ENCODE data around the gene GPR52.
"Not testable (repeated sequence)": the region's sequence is repeated elsewhere in the genome, so short reads cannot be mapped to it uniquely, and the experiment has no call there.

The GPR52 gene

GRCh38 chr1:174447866-174448530, at the start of gene GPR52:
Gene GPR52 (plus strand): TSS chr1:174447964. CDS start chr1:174448112, 148 bp downstream.
- DNase-seq, result no peak

GRCh38 chr1:174398246-174398645, 49.5 kb upstream of the GPR52 start:
- no peak for DNase-seq

DNA sequence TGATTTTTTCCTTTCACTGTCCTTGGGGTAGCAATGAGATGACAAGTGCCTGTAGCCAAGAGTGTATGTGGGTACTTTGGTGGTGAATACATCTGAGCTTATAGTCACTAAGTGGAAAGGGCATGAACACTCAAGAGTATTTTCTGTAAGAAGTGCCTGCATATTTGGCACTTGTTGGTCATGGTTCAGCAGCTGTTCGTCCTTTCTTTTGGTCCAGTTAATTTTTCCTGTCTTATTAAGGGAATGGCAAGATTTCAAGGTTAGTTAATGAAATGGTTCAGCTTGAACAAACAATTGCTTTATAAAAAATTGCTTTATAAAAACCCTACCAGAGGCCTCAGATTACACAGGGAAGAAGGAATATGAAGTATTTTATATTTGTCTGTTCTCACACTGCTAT, 48.6 kb upstream of the GPR52 start:
- DNase-seq, result no peak

DNA sequence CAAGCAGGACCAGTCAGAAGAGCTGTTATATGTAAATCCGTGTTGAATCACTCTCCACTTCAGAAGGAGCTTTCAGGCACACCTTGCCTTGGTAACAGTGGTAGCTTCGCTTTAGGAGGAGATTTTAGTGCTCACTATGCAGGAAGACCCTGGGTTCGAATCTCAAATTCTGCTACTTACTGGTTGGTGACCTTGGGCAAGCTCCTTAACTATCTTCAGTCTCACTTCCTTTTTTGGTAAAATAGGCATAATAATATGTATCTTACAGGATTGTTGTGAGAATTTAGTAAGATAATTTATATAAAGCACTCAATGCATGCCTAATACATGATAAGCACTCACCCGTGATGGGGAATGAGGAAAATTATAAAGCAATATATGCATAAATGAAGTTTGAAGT, 46.7 kb upstream of the GPR52 start:
- no peak for DNase-seq

- DNase-seq, result no peak
These were observed 42.5 kb upstream of the GPR52 start for GRCh38 chr1:174405219-174405618.

- DNase-seq, result no peak
These were observed 41.3 kb upstream of the GPR52 start for GRCh38 chr1:174406421-174406820.

DNA sequence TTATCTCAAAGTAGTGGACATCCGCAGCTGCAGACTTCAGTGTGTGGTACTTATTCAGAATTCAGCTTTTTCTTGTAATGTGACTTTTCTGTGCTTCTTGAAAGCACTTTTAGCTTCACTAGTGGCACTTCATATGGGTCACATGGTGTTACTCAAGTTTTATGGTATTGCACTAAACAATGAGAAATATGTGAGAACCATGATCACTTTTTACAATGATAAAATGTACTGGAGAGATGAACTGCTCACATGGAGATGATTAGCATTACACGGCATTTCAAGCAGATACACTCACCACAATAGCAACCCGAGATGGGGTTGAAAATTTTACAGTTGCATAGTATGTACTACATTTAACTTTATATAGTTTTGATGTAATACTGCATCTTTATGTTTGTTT, 40.1 kb upstream of the GPR52 start:
- DNase-seq, result no peak

GRCh38 chr1:174408146-174408545, 39.6 kb upstream of the GPR52 start:
- DNase-seq, result no peak

DNA sequence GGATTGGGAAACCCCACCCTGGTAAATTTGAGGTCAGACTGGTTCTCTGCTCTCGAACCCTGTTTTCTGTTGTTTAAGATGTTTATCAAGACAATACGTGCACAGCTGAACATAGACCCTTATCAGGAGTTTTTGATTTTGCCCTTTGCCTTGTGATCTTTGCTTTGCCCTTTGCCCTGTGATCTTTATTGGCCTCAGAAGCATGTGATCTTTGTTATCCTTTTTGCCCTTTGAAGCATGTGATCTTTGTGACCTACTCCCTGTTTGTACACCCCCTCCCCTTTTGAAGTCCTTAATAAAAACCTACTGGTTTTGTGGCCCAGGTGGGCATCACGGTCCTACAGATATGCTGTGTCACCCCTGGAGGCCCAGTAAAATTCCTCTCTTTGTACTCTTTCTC, 38.0 kb upstream of the GPR52 start:
- DNase-seq, result not testable (repeated sequence)

DNA sequence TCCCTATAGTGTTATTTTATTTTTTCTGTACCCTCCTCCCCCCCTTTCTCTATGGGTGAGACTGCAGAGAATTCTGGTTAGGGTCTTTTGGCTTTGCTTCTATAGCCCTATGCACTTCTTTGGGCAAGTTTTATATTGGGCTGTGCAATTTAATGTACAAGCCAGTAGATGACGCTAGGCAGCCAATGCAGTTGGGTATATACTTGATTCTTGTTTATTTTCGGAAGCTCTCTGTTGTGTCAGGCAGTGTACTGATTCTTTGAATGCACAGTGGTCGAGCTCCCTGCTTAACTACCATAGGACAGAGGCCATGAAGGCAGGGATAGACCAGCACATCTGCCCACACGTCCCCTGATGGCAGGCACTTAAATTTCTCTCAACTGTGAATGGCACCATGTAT, 34.1 kb upstream of the GPR52 start:
- DNase-seq, result no peak

DNA sequence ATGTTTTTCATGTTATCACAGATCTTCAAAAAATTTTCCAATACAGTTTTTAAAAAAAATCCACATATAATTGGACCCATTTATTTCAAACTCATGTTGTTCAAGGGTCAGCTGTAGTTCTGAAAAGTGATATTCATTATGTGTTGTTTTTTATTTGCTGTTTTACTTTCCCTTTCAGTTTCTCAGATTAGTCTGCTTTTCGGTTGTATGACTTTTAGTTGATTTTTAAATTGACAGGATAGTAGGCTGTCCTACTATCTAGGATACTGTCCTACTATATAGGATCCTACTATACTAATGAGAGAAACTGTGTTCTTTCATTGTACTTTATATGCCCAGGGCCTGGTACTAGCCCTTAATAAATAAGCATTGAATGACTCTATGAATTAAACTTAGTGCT, 33.6 kb upstream of the GPR52 start:
- DNase-seq, result no peak

GRCh38 chr1:174415506-174415905, 32.3 kb upstream of the GPR52 start:
- no peak for DNase-seq

DNA sequence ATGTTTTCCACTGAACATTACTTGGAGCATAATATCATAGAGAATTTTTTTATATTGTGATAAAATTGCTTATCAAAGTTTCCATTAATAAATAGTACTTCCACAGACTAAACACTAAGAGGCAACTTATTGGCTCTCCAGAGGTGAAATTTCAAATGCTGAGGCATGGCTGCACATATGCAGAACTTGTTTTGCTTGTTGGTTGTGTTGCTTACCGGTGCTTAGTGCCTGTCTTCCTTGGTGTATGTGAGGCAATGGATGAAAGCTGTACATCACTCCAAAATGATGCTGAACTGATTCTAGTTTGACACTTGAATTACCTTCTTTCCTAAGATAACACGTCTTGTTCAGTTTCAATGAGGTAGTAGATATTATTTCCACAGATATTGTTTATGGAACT, 29.8 kb upstream of the GPR52 start:
- DNase-seq, result no peak

DNA sequence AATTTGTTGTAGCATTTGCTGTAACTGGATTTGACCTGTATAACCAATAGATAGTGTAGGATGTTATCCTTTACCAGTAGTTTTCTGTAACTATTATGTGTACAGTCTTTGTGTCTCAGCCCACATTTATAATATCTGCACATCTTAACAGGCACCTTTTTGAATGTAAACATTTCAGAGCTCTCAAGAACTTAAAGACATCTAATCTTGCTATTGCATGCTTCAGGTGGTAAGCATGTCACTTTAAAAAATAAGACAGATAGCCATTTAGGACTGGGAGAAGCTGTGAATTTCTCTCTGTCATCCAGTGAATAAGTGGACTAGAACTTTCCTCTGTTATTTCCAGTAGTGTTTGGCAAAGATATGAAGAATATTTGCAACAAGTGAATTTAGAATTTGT, 22.6 kb upstream of the GPR52 start:
- DNase-seq, result no peak

- no peak for DNase-seq
These were observed 21.6 kb upstream of the GPR52 start for GRCh38 chr1:174426153-174426552.

GRCh38 chr1:174428033-174428432, 19.7 kb upstream of the GPR52 start:
- no peak for DNase-seq

DNA sequence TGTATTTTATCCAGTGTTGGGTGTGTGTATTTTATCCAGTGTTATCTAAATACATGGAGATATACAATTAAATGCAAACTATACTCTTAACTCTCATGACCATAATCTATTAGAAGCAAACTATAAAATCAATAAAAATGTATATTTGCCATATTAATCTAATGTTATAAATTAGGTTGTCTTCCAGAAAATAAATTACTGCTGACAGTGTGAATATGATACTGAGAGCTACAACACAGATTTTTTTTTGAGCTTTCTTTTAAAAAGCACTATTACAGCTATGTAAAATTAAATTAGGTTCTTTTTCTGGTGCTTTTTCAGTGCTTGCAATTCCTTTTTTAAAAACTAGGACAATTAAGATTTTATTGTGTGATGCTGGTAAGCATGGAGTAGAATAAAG, 19.0 kb upstream of the GPR52 start:
- DNase-seq, result no peak

GRCh38 chr1:174433451-174433850, 14.3 kb upstream of the GPR52 start:
- no peak for DNase-seq

GRCh38 chr1:174445351-174445750, 2.4 kb upstream of the GPR52 start:
- no peak for DNase-seq

GRCh38 chr1:174445817-174446216, 1.9 kb upstream of the GPR52 start:
- no peak for DNase-seq

DNA sequence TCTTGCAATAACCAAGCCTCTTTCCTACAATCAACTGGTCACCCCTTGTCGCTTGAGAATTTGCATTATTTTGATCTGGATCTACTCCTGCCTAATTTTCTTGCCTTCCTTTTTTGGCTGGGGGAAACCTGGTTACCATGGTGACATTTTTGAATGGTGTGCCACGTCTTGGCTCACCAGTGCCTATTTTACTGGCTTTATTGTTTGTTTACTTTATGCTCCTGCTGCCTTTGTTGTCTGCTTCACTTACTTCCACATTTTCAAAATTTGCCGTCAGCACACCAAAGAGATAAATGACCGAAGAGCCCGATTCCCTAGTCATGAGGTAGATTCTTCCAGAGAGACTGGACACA, 743 bp downstream of the GPR52 start:
- DNase-seq, result no peak

DNA sequence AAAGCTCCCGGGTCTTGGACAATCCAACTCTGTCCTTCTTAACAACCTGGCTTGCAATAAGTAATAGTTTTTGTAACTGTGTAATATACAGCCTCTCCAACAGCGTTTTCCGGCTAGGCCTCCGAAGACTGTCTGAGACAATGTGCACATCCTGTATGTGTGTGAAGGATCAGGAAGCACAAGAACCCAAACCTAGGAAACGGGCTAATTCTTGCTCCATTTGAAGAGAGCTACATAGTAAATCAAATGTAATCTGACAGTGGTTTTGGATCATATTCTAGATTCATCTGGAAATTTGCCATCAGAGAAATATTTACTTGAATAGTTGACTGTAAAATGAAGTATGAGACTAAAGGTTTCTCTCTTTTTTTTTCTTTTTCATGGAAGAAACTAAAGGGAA, 1.2 kb downstream of the GPR52 start:
- DNase-seq, result no peak

DNA sequence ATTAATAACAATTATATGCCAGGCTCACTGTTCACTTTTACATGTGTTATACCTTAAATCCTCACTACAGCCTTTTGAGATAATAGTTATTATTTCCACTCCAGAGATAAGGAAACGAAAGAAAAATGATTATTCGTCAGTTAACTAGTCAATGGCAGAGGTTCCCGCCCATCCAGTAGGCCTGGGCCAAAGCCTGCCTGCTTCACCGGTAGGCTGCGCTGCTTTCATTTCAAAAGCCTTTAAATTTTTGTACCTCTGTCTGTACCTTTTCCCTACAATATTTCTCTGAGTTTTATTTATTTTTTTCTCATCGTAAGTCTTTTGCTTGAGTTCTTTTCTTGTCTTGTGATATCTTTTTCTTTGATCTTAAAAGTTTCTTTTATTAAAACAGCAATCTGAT, 3.6 kb downstream of the GPR52 start:
- DNase-seq, result no peak

- DNase-seq, result no peak
These were observed 18.1 kb downstream of the GPR52 start for GRCh38 chr1:174465855-174466254.

- no peak for DNase-seq
These were observed 18.8 kb downstream of the GPR52 start for GRCh38 chr1:174466607-174467006.

GRCh38 chr1:174469052-174469451, 21.3 kb downstream of the GPR52 start:
- DNase-seq, result no peak
